ENCODE results near the gene TBX19. TPM values are rescaled to one million over a fixed set of nuclear protein-coding genes. Genes with fewer than 3 reads are reported as not detected.

Gene TBX19
- total RNA-seq, 1 experiment from 2014 or later: 3.0 TPM

GRCh38 chr1:168344517-168344916, 63.8 kb downstream of the TBX19 start:
- no peak overlapping the region for H2AFZ ChIP-seq (ENCODE audit: low read depth, low read length, poor library complexity, severe bottlenecking)
- no peaks in the 10 kb centered on the region for H3K79me2 ChIP-seq (ENCODE audit: insufficient read depth, low read length)
- no peaks in the 10 kb centered on the region for H3K9me3 ChIP-seq (ENCODE audit: control insufficient read depth in 1 of 2, insufficient read depth in 1 of 2, low read depth in 1 of 2, low read length in 2 of 2)
- H3K4me1 ChIP-seq (ENCODE audit: control insufficient read depth in 1 of 2, insufficient read depth in 2 of 2, low read length in 2 of 2): peaks cover 11 to 24% of the 10 kb centered on the region in 2 experiments; a peak in 3 of 4 replicates
- H4K20me1 ChIP-seq (ENCODE audit: insufficient read depth): no peaks in the 10 kb centered on the region
- intact Hi-C loops (cut with micrococcal nuclease): loop anchor here (10.0 kb wide), 2 partner anchors 260 to 770 kb away; no protein-coding TSS in a partner anchor
- DNase-seq (ENCODE audit: low read depth, low spot score): no peak
- no peak overlapping the region for H3K9ac ChIP-seq (ENCODE audit: low read length)
- no peak for ATAC-seq
- no peaks in the 10 kb centered on the region for H3K27me3 ChIP-seq (ENCODE audit: insufficient read depth, low read length)
- TF ChIP-seq ZBTB33 (IDR thresholded peaks at IDR 0.05; ENCODE audit: extremely low read depth, insufficient replicate concordance, low read length): no peak
- no peak for TF ChIP-seq ZFX (IDR thresholded peaks at IDR 0.05)
- TF ChIP-seq SRF (IDR thresholded peaks at IDR 0.05; ENCODE audit: low read depth): no peak
- no peak for TF ChIP-seq EZH2phosphoT487 (IDR thresholded peaks at IDR 0.05; ENCODE audit: borderline replicate concordance)
- TF ChIP-seq FOSL1 (IDR thresholded peaks at IDR 0.05; ENCODE audit: low read depth): no peak
- no peak for TF ChIP-seq YY1 (IDR thresholded peaks at IDR 0.05; ENCODE audit: extremely low read depth, insufficient replicate concordance, low read depth, low read length)
- TF ChIP-seq RAD21 (IDR thresholded peaks at IDR 0.05; ENCODE audit: low read depth): no peak
- no peak for TF ChIP-seq EGR1 (IDR thresholded peaks at IDR 0.05; ENCODE audit: low read depth)
- TF ChIP-seq CTCF (IDR thresholded peaks at IDR 0.05 in 2 of 3, conservative IDR thresholded peaks at IDR 0.05 in 1 of 3; ENCODE audit: borderline replicate concordance in 1 of 3, insufficient read depth in 1 of 3, low read depth in 2 of 3, low read length in 2 of 3): no peak
- BruUV-seq (replicated peaks): no TSS peak
- H3K27ac ChIP-seq (ENCODE audit: low read depth, low read length): no peak overlapping the region
- no peak overlapping the region for H3K4me3 ChIP-seq (replicated peaks in 1 of 2; ENCODE audit: low read depth in 1 of 2, low read length in 2 of 2)
- H3K4me2 ChIP-seq (ENCODE audit: low read length): no peak overlapping the region
- RAD21 ChIA-PET (ENCODE audit: low non-redundant PET in 1 of 2, low total read pairs in 2 of 2, uncharacterized antibody in 2 of 2, unreplicated experiment in 2 of 2): interaction anchor here in 1 of 2 experiments (1.1 kb wide), 1 partner anchor 64 kb away, joined by 3 read pairs; no protein-coding TSS in a partner anchor
- POLR2A ChIA-PET: no interaction called here
- H3K9me2 ChIP-seq (ENCODE audit: insufficient read depth): no peaks in the 10 kb centered on the region
- CTCF ChIA-PET: interaction anchor here (0.6 to 2.7 kb wide), 3 partner anchors 21 to 258 kb away, joined by 3 to 62 read pairs (median 26); no protein-coding TSS in a partner anchor
- no peaks in the 10 kb centered on the region for H3K36me3 ChIP-seq (ENCODE audit: control insufficient read depth in 1 of 2, insufficient read depth in 2 of 2, low read length in 2 of 2)

All from HCT116 (cell line).